ENCODE data around the gene ANKRD27. TPM values are rescaled to one million over a fixed set of nuclear protein-coding genes. Genes with fewer than 3 reads are reported as not detected.
"Not testable (repeated sequence)": the region's sequence is repeated elsewhere in the genome, so short reads cannot be mapped to it uniquely, and the experiment has no call there.

The ANKRD27 gene
- total RNA-seq, 3 donors from 2014 or later (not counting 1 experiment from before 2014, with no cell fraction given), result 35.8 to 47.1 (median 40.8) TPM

DNA sequence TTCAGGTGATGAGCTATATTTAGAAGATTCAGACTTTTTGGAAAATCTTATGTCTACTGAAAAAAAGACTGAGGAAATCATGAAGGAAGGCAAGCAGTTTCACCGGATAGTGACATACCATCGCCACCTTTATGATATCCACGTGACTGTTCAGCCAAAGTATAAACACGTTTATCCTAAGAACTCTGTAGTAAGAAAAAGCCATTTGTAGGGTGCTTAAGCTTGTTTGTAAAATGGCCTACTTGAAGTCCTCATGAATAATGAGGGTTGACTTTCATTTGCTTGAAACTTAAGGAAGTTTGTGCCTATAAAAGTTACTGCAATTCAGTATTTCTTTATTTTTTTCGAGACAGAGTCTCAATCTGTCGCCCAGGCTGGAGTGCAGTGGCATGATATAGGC lies 36.8 kb upstream of the ANKRD27 start:
- Mint-ChIP-seq H3K9me3 (no peaks in the 10 kb centered on the region), H3K4me3 (no peak overlapping the region), H3K36me3 (no peaks in the 10 kb centered on the region), H3K27ac (no peak overlapping the region), H3K27me3 (ENCODE audit: low read depth in 2 of 2) (no peaks in the 10 kb centered on the region), H3K4me1 (peaks cover 12 to 14% of the 10 kb centered on the region in 2 donors)
- no peaks in the 10 kb centered on the region for H3K4me1 ChIP-seq (ENCODE audit: control insufficient read depth, insufficient read depth, low read length)
- H3K9me3 ChIP-seq (ENCODE audit: control insufficient read depth, insufficient read depth, low read length), result no peaks in the 10 kb centered on the region
- H3K4me3 ChIP-seq (ENCODE audit: low read length), result no peak overlapping the region
- DNase-seq (no peak), ATAC-seq (no peak)
- WGBS (ENCODE audit: insufficient coverage), result 97% methylated on average over 6 of the region's 6 CpGs
- no peaks in the 10 kb centered on the region for H3K27me3 ChIP-seq (ENCODE audit: control insufficient read depth, insufficient read depth, low read length)
- peaks cover 22% of the 10 kb centered on the region for H3K36me3 ChIP-seq (ENCODE audit: control insufficient read depth, insufficient read depth, low read length)
- no peak overlapping the region for H3K27ac ChIP-seq (ENCODE audit: low read length)
- intact Hi-C loops (cut with micrococcal nuclease), result no loop called here
- TF ChIP-seq, protein P1, sequence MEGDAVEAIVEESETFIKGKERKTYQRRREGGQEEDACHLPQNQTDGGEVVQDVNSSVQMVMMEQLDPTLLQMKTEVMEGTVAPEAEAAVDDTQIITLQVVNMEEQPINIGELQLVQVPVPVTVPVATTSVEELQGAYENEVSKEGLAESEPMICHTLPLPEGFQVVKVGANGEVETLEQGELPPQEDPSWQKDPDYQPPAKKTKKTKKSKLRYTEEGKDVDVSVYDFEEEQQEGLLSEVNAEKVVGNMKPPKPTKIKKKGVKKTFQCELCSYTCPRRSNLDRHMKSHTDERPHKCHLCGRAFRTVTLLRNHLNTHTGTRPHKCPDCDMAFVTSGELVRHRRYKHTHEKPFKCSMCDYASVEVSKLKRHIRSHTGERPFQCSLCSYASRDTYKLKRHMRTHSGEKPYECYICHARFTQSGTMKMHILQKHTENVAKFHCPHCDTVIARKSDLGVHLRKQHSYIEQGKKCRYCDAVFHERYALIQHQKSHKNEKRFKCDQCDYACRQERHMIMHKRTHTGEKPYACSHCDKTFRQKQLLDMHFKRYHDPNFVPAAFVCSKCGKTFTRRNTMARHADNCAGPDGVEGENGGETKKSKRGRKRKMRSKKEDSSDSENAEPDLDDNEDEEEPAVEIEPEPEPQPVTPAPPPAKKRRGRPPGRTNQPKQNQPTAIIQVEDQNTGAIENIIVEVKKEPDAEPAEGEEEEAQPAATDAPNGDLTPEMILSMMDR (IDR thresholded peaks at IDR 0.05), result no peak

DNA sequence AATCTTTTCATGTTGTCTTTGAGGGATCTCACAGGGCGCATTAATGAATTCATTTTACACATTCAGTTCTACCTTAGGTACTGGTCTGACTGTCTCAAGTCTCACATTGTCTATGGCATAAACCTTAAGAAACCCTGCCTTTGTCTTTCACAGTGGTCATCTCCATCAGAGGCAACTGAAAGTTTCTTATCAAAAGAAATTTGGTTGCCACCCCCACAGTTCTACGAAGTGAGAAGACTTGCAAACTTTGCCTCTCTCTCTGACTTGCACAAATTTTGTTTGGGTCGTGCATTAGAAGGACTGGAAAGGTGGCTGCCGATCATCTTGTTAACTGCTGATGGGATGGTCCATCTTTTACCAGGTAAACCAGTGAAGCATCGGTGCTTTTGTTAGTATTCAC lies 34.1 kb upstream of the ANKRD27 start:
- H3K4me1 Mint-ChIP-seq, result peaks cover 12 to 15% of the 10 kb centered on the region in 2 donors
- TF ChIP-seq, protein P1 (IDR thresholded peaks at IDR 0.05), result no peak
- 93% methylated on average over 5 of the region's 5 CpGs for WGBS (ENCODE audit: insufficient coverage)
- peaks cover 8% of the 10 kb centered on the region for H3K36me3 Mint-ChIP-seq
- ATAC-seq (no peak), DNase-seq (no peak)
- peaks cover 4% of the 10 kb centered on the region for H3K9me3 ChIP-seq (ENCODE audit: control insufficient read depth, insufficient read depth, low read length)
- peaks cover 21% of the 10 kb centered on the region for H3K36me3 ChIP-seq (ENCODE audit: control insufficient read depth, insufficient read depth, low read length)
- H3K27ac Mint-ChIP-seq, result peak overlapping the region; percentile 30 to 77
- no peak overlapping the region for H3K4me3 Mint-ChIP-seq
- no peak overlapping the region for H3K27ac ChIP-seq (ENCODE audit: low read length)
- no peaks in the 10 kb centered on the region for H3K27me3 ChIP-seq (ENCODE audit: control insufficient read depth, insufficient read depth, low read length)
- H3K4me1 ChIP-seq (ENCODE audit: control insufficient read depth, insufficient read depth, low read length), result no peaks in the 10 kb centered on the region
- no peaks in the 10 kb centered on the region for H3K27me3 Mint-ChIP-seq (ENCODE audit: low read depth in 2 of 2)
- intact Hi-C loops (cut with micrococcal nuclease), result no loop called here
- no peaks in the 10 kb centered on the region for H3K9me3 Mint-ChIP-seq
- H3K4me3 ChIP-seq (ENCODE audit: low read length), result no peak overlapping the region

DNA sequence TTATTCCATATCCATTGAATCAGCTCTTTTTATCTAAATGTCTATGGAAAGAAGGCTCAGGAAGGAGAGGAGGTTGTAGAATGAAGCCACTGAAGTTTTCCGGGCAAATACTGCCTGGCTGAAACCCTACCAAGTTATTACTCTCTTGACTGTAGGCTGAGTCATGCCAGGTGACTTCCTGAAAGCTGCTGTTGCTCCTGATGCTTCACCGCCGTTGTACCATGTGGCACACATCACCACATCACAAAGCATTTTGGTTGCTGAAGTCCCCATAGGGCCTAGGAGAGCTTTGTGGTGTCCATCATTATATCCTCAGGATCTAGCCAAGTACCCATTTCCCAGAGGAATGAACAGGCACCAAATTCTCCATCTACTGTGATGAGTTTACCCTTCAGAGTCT lies 33.5 kb upstream of the ANKRD27 start:
- peak overlapping the region; percentile 30 to 77 for H3K27ac Mint-ChIP-seq
- H3K9me3 Mint-ChIP-seq, result no peaks in the 10 kb centered on the region
- H3K4me1 Mint-ChIP-seq, result peaks cover 12 to 15% of the 10 kb centered on the region in 2 donors
- 21% methylated on average over 3 of the region's 3 CpGs for WGBS (ENCODE audit: insufficient coverage)
- H3K36me3 ChIP-seq (ENCODE audit: control insufficient read depth, insufficient read depth, low read length), result peaks cover 21% of the 10 kb centered on the region
- peaks cover 9% of the 10 kb centered on the region for H3K9me3 ChIP-seq (ENCODE audit: control insufficient read depth, insufficient read depth, low read length)
- H3K4me3 Mint-ChIP-seq, result no peak overlapping the region
- H3K4me3 ChIP-seq (ENCODE audit: low read length), result no peak overlapping the region
- H3K27me3 ChIP-seq (ENCODE audit: control insufficient read depth, insufficient read depth, low read length), result no peaks in the 10 kb centered on the region
- peak in 2 of 3 donors; percentile 48 to 55 for ATAC-seq
- H3K36me3 Mint-ChIP-seq, result peaks cover 12% of the 10 kb centered on the region
- TF ChIP-seq, protein P1 (IDR thresholded peaks at IDR 0.05), result no peak
- DNase-seq, result peak in 1 of 2 donors; percentile 49
- no peaks in the 10 kb centered on the region for H3K27me3 Mint-ChIP-seq (ENCODE audit: low read depth in 2 of 2)
- no peak overlapping the region for H3K27ac ChIP-seq (ENCODE audit: low read length)
- H3K4me1 ChIP-seq (ENCODE audit: control insufficient read depth, insufficient read depth, low read length), result no peaks in the 10 kb centered on the region
- intact Hi-C loops (cut with micrococcal nuclease), result no loop called here

DNA sequence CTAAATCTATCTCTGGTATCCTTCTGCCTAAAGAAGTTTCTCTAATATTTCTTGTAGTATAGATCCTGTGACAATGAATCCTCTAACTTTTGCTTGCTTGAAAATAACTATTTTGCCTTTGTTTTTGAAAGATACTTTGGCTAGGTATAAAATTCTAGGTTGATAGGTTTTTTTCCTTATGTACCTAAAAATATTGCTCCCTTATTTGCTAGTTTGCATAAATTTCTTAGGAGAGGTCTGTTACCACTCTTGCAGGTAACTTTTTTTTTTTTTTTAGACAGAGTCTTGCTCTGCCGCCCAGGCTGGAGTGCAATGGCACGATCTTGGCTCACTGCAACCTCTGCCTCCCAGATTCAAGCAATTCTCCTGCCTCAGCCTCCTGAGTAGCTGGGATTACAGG lies 29.0 kb upstream of the ANKRD27 start:
- H3K27ac Mint-ChIP-seq; H3K9me3 ChIP-seq (ENCODE audit: control insufficient read depth, insufficient read depth, low read length); H3K36me3 ChIP-seq (ENCODE audit: control insufficient read depth, insufficient read depth, low read length); ATAC-seq; H3K4me1 ChIP-seq (ENCODE audit: control insufficient read depth, insufficient read depth, low read length); DNase-seq; H3K4me3 Mint-ChIP-seq; H3K27me3 Mint-ChIP-seq (ENCODE audit: low read depth in 2 of 2); intact Hi-C loops (cut with micrococcal nuclease); H3K27ac ChIP-seq (ENCODE audit: low read length); H3K4me3 ChIP-seq (ENCODE audit: low read length); H3K27me3 ChIP-seq (ENCODE audit: control insufficient read depth, insufficient read depth, low read length); H3K9me3 Mint-ChIP-seq: not testable (repeated sequence)
- H3K36me3 Mint-ChIP-seq, result peaks cover 12% of the 10 kb centered on the region
- WGBS (ENCODE audit: insufficient coverage), result 100% methylated on average over 2 of the region's 2 CpGs
- H3K4me1 Mint-ChIP-seq, result peaks cover 22 to 24% of the 10 kb centered on the region in 2 donors
